SKM-1 (cell line): Measurements from ENCODE around the gene C5.
"Not testable (repeated sequence)": the region's sequence is repeated elsewhere in the genome, so short reads cannot be mapped to it uniquely, and the experiment has no call there.

Experiments used
- DNase-seq: peaks from one replicate; lab custom pipeline; 2025; ENCODE audit not compliant: unreplicated experiment; lab: John Stamatoyannopoulos, UW

Gene C5

DNA sequence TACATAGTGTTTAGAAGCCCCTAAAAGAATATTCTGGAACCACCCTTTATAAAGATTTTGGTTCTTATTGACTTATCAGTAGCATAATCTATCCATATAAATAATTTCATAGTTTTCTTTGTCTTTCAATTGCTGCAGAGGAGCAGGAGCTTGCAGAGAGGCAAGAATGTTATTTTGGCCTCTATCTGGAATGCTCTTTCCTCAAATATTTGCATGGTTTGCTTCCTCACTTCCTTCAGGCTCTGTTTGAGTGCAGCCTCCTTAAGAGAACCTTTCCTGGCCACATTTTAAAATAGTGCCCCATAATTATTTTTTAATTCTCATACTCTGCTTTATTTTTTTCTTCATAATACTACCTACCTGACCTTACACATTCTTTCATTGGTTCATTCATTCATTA is 1.5 kb downstream of the C5 start:
- no peak for DNase-seq

DNA sequence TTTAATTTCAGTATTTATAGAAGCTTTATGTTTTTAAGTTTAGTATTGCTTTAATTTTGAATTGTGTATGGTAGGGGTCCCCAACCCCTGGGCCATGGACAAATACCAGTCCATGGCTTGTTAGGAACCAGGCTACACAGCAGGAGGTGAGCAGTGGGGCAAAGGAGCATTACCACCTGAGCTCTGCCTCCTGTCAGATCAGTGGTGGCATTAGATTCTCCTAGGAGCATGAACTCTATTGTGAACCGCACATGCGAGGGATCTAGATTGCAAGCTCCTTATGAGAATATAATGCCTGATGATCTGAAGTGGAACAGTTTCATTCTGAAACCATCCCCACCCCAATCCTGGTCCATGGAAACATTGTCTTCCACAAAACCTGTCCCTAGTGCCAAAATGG is 1.9 kb downstream of the C5 start:
- DNase-seq: no peak

DNA sequence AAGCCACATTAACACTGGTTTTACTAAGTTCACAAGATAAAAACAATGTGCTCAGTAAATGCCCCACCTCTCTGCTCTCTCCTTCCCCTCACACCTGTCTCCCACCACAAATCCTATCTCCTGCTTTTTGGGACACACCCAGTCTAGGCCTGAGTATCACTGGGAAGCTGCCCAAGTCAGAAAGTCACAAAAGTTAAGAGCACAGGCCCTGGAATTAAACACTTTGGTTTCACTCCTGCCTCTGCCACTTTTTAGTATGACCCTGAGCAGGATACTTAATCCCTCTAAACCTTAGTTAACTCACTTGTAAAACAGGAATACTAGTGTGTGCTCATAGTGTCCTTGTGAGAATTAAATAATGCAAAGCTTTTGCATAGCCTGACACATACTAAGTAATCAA is 11.3 kb downstream of the C5 start:
- DNase-seq: no peak

GRCh38 chr9:121038362-121038761 is 11.7 kb downstream of the C5 start:
- no peak for DNase-seq

- not testable (repeated sequence) for DNase-seq
These were observed 14.4 kb downstream of the C5 start for GRCh38 chr9:121035717-121036116.

DNA sequence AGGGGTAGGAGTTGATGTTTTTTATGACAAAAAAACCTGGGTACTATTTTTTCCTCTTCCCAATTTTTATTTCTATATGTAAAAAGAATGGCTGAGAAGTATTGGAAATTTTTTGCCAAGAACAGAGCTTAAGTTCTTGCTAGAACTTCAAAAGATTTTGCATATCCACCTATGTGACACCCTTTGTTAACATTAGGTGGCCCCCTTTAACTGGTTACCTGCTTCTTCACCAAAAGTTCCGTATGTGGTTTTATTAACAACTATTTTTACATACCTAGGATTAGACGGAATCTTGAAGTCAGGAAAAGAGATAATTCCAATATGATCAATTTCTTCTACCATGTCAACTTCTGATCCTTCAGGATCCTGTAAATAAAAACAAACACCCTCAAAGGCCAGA is 15.5 kb downstream of the C5 start:
- DNase-seq: no peak

DNA sequence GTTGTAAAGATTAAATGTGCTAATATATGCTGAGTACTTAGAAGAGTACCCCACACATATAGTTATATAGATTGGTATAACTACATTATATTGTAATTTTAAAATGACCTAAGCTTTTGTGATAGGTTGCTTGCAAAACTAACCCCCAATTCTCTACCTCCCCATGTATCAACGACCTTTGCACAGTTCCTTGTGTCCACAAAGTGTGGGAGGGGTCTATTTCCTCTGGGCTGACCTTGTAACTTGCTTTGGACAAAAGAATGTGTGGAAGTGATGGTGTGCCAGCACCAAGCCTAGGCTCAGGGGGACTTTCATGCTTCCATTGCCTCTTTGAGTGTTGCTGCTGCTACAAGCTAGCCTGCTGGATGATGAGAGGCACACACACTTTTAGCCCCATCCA is 20.6 kb downstream of the C5 start:
- no peak for DNase-seq

DNA sequence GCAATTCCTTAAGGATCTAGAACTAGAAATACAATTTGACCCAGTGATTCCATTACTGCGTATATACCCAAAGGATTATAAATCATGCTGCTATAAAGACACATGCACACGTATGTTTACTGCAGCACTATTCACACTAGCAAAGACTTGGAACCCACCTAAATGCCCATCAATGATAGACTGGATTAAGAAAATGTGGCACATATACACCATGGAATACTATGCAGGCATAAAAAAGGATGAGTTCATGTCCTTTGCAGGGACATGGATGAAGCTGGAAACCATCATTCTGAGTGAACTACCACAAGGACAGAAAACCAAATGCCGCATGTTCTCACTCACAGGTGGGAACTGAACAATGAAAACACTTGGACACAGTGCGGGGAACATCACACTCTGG is 21.8 kb downstream of the C5 start:
- DNase-seq: not testable (repeated sequence)

GRCh38 chr9:121026768-121027167 is 23.3 kb downstream of the C5 start:
- DNase-seq: no peak

- no peak for DNase-seq
These were observed 23.8 kb downstream of the C5 start for GRCh38 chr9:121026260-121026691.

- DNase-seq: no peak
These were observed 25.8 kb downstream of the C5 start for GRCh38 chr9:121024237-121024636.

GRCh38 chr9:121023064-121023463 is 27.0 kb downstream of the C5 start:
- no peak for DNase-seq

- DNase-seq: no peak
These were observed 28.8 kb downstream of the C5 start for GRCh38 chr9:121021301-121021700.

GRCh38 chr9:121019273-121019672 is 30.8 kb downstream of the C5 start:
- DNase-seq: no peak

DNA sequence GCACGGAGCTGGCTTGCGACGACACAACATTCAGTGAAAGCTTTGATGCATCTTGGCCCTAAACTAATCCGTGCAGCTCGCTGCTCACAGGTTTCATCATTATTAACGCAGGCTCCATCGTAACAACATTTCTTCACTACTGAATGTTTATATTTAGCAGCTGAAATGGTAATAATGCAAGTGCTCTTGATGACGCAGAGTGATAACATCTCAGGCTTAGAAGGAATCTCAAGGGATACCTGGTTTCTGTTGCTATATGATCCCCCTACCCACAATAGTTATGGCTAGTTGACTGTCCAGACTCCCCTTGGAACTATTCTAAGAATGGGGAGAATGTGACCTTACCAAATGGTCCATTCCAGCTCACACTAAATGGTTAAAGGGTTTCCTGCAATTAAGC is 36.2 kb downstream of the C5 start:
- DNase-seq: no peak

- peak; percentile 8 for DNase-seq
These were observed 40.4 kb downstream of the C5 start for GRCh38 chr9:121009650-121010049.

GRCh38 chr9:120999317-120999716 is 50.8 kb downstream of the C5 start:
- DNase-seq: no peak

DNA sequence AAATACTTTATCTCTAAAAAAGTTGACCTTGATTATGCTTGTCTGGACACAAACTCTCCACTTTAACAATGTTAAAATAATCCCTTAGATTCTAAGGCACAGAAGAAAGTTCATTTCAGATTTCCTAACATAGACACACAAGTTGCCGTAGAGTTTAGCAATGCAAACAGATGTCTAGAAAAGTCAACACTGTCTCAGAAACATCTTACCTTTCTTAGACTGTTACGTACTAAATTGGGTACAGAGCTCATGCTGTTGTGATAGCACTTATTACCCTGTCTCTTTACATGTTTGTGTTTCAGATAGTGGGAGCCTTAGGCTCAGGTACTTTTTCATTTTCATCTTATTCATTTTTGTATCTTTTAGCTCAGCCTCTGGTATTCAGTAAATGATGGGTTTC is 52.0 kb downstream of the C5 start:
- DNase-seq: no peak

DNA sequence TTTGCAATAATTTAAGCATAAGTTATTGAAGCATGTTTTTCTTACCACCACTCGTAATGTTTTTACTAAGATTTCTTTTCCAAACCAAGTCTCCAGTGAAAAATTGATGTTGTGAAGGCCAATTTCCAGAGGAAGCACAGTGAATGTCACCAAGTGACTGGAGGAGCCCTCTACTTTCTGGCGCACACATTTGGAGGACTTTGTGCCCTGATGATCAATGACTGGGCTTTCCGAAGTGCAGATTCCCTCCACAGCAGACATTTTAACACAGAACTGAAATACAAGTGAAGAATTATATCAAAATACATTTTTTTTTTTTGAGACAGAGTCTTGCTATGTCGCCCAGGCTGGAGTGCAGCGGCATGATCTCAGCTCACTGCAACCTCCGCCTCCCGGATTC is 52.6 kb downstream of the C5 start:
- no peak for DNase-seq

DNA sequence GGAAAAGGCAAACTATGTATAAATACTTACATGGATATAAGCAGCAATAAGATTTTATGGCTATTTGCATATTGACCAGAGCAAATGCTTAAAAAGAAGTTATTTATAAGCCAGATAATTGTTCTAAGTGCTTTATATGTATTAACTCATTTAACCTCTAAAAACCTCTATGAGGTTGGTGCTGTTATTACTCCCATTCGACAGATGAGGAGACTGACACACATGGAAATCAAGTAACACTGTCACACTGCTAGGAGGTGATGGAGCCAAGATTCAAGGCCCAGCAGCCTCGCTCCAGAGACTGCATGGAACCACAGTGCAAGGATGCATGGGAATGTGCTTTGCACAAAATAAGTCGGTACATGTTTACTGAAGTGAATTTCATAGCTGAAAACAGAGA is 53.7 kb downstream of the C5 start:
- no peak for DNase-seq

- no peak for DNase-seq
These were observed 61.0 kb downstream of the C5 start for GRCh38 chr9:120989065-120989464.

DNA sequence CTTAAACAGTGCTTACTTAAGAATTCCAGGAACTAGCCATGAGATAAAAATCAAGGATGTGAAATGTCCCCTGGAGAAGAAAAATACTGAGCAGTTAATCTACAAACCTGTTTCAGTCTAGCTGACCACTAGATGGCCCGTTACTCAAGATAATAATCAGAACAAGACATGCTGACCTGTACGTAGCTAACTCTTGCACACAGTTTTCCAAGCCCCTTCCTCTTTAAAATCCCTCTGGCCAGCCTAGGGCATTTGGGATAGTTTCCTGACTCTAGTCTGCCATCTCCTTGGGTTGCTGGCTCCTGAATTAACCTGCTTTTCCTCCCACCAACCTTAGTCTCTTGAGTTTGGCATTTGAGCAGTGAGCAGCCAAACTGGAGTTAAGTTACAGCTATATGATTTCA is 64.3 kb downstream of the C5 start:
- peak; percentile 36 for DNase-seq

DNA sequence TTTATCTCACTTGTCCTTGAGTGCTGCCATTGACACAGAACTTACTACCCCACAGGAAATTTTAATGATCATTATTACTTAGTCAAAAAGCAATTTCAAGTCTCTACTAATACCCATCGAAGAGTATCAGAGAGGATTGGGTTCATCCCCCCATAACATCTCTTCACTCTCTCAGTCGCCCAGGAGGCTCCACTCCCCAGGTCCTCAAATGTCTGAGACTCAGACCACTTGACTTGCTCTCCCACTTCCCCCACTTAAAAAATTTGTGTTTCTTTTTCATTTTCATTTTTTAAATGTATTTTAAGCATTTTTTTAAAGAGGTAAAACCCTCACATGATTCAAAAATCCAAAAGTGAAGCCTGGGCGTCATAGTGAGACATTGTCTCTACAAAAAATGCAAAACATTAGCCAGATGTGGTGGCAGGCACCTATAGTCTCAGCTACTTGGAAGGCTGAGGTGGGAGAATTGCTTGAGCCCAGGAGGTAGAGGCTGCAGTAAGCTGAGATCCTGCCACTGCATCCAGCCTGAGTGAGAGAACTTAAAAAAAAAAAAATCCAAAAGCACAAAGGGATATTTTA is 66.7 kb downstream of the C5 start:
- DNase-seq: no peak

DNA sequence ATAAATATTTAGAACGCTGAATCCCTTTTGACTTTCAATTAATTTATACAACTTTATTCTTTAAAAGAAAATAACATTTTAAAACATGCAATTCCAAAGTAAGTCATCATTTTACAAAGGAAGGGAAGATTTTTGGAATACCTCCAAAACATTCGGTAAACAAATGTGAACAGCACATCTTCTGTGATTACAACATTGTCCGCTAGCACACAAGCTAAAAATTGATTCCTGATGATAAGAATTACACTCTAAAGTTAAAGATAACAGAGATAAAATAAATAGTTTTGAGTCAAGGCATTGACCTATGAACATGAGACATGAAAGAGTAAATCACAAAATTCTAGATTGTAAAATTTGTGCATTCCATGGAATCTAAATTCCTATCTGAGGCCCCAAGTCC is 67.2 kb downstream of the C5 start:
- no peak for DNase-seq
